GM06990 (cell line): ENCODE data around the gene TEDC1.

Source experiments
- DNase-seq: peaks from one replicate; pipeline ENCODE4 v3.0.0-alpha.2; 2011; ENCODE audit not compliant: insufficient read length; ENCODE audit errors: extremely low read depth
- H3K27me3 ChIP-seq: replicated peaks from 2 replicates; pipeline ENCODE4 v1.6.0; 2011; ENCODE audit warnings: low read length; ENCODE audit not compliant: control insufficient read depth, insufficient read depth
- H3K36me3 ChIP-seq: 2 replicates; pipeline ENCODE4 v1.5.1; 2011; ENCODE audit warnings: low read length; ENCODE audit not compliant: control insufficient read depth, insufficient read depth
- H3K4me3 ChIP-seq: replicated peaks from 2 replicates; pipeline ENCODE4 v1.5.1; 2011; ENCODE audit warnings: low read depth, mild to moderate bottlenecking, control low read depth, low read length
- CTCF ChIP-seq: IDR thresholded peaks from 2 replicates; pipeline ENCODE4 v1.5.1; 2011; ENCODE audit warnings: low read length, control low read depth, mild to moderate bottlenecking, inconsistent platforms; ENCODE audit not compliant: insufficient read depth, poor library complexity, severe bottlenecking

TEDC1 gene

GRCh38 chr14:105477660-105478397 is 13.2 kb upstream of the TEDC1 start:
- no peaks in the 10 kb centered on the region; the same call in 1 of the 2 replicates for H3K27me3 ChIP-seq
- DNase-seq: no peak
- no peak for TF ChIP-seq CTCF
- no peaks in the 10 kb centered on the region for H3K36me3 ChIP-seq
- H3K4me3 ChIP-seq: no peak overlapping the region

- no peaks in the 10 kb centered on the region; the same call in 1 of the 2 replicates for H3K27me3 ChIP-seq
- DNase-seq: no peak
- H3K4me3 ChIP-seq: no peak overlapping the region
- H3K36me3 ChIP-seq: no peaks in the 10 kb centered on the region
- no peak for TF ChIP-seq CTCF
These were observed 12.4 kb upstream of the TEDC1 start for GRCh38 chr14:105478398-105479251.

DNA sequence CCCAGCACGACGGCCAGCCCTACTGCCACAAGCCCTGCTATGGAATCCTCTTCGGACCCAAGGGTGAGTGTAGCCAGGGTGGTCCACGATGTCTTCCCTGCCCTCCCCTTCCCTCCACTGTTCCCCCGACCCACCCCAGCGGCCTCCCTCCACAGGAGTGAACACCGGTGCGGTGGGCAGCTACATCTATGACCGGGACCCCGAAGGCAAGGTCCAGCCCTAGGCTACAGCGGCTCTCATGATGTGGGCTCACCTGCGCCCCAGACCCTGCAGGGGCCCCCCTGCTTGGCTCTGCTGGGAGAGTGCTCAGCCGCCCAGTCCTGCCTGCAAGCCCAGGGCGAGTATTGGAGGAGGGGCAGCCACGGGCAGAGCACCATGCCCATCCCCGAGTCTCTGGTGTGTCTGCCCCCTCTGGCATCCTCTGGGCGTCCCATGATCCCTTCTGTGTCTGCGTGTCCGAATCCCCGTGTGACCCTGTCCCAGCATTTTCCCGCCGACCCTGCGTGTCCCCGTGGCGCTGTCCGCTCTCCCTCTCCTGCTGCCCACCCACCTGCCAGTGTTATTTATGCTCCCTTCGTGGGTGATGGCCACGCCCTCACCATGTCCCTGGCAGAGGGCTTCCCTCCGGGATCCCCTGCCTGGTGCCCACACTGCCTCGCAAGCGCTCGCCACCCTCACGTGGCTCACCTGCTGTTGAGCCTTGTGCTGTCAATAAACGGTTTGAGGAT is 11.5 kb upstream of the TEDC1 start:
- no peaks in the 10 kb centered on the region; the same call in 1 of the 2 replicates for H3K27me3 ChIP-seq
- DNase-seq: no peak
- TF ChIP-seq CTCF: no peak
- H3K36me3 ChIP-seq: no peaks in the 10 kb centered on the region
- H3K4me3 ChIP-seq: no peak overlapping the region

GRCh38 chr14:105480199-105480746 is 10.8 kb upstream of the TEDC1 start:
- TF ChIP-seq CTCF: no peak
- no peaks in the 10 kb centered on the region; the same call in 1 of the 2 replicates for H3K27me3 ChIP-seq
- no peaks in the 10 kb centered on the region for H3K36me3 ChIP-seq
- no peak overlapping the region for H3K4me3 ChIP-seq
- DNase-seq: no peak

DNA sequence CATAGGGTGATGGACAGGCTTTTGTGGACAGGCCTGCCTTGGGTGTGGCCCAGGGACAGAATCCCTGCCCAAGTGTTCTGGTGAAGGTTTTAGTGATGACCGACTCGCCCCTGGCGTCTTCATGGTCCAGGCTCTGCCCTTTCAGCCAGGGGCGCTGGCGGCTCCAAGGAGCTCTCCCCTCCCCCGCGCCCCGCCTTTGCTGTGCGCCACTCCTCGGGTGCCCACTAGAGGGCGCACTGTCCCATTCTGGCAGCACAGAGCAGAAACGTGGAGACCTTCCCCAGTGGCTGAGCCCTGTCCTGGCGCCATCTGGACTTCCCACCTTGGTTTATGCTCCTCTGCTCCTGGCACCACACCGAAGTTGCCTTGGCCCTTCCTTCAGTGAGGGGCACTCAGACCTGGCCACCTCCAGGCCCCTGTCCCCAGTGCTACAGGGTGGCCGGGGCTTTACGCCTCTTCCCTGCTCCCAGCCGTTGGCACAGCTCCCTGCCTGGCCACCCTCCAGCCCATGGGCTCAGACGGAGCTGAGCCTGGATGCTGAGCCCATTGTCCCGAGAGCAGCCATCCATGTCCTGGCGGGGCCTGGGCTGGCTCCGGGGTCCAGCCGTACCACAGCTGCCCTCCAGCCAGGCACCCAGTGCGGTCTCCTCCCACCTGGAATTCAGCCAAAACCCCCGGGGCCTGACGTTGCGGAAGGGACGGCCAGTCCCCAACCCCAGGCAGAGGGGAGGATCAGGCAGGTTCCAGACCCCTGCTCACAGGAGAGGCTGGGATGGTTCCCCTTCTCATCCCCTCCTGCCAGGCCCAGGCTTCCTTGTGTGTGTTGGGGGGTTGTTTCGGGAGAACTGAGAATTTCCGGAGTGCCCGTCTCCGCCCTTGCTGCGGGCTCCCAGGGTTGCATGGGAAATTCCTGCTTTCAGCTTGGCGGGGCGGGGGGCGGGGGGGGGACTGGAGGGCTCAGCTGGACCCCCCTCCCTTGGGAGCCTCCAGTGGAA is 9.9 kb upstream of the TEDC1 start:
- peak; percentile 98 for TF ChIP-seq CTCF
- no peaks in the 10 kb centered on the region; the same call in 1 of the 2 replicates for H3K27me3 ChIP-seq
- H3K36me3 ChIP-seq: no peaks in the 10 kb centered on the region
- DNase-seq: peak; percentile 82
- peak overlapping the region; percentile 19 for H3K4me3 ChIP-seq
